ENCODE data around the gene FAR2.
"Not testable (repeated sequence)": the region's sequence is repeated elsewhere in the genome, so short reads cannot be mapped to it uniquely, and the experiment has no call there.

FAR2 gene

GRCh38 chr12:29286081-29286790, 137.2 kb downstream of the FAR2 start:
- DNase-seq, result no peak

GRCh38 chr12:29287622-29288021, 138.5 kb downstream of the FAR2 start:
- DNase-seq, result no peak

- no peak for DNase-seq
These were observed 139.0 kb downstream of the FAR2 start for GRCh38 chr12:29288031-29288430.

GRCh38 chr12:29290475-29290874, 141.4 kb downstream of the FAR2 start:
- DNase-seq, result not testable (repeated sequence)

GRCh38 chr12:29291226-29291625, 142.1 kb downstream of the FAR2 start:
- DNase-seq, result no peak

- no peak for DNase-seq
These were observed 150.6 kb downstream of the FAR2 start for GRCh38 chr12:29299633-29300032.

- DNase-seq, result no peak
These were observed 152.0 kb downstream of the FAR2 start for GRCh38 chr12:29301114-29301513.

- no peak for DNase-seq
These were observed 155.3 kb downstream of the FAR2 start for GRCh38 chr12:29304388-29304787.

GRCh38 chr12:29306266-29306665, 157.2 kb downstream of the FAR2 start:
- DNase-seq, result no peak

GRCh38 chr12:29306682-29307081, 157.6 kb downstream of the FAR2 start:
- DNase-seq, result no peak

- DNase-seq, result peak; percentile 15
These were observed 160.3 kb downstream of the FAR2 start for GRCh38 chr12:29309320-29309902.

GRCh38 chr12:29310899-29311298, 161.8 kb downstream of the FAR2 start:
- no peak for DNase-seq

GRCh38 chr12:29314416-29314815, 165.3 kb downstream of the FAR2 start:
- DNase-seq, result no peak

GRCh38 chr12:29316752-29317151, 167.7 kb downstream of the FAR2 start:
- no peak for DNase-seq

- peak; percentile 88 for DNase-seq
These were observed 168.7 kb downstream of the FAR2 start for GRCh38 chr12:29317556-29318363.

- no peak for DNase-seq
These were observed 171.4 kb downstream of the FAR2 start for GRCh38 chr12:29320295-29321085.

GRCh38 chr12:29322157-29322556, 173.1 kb downstream of the FAR2 start:
- no peak for DNase-seq

GRCh38 chr12:29329411-29329810, 180.3 kb downstream of the FAR2 start:
- DNase-seq, result no peak

GRCh38 chr12:29333178-29333577, 184.1 kb downstream of the FAR2 start:
- no peak for DNase-seq

- no peak for DNase-seq
These were observed 185.9 kb downstream of the FAR2 start for GRCh38 chr12:29334937-29335336.

- DNase-seq, result no peak
These were observed 188.2 kb downstream of the FAR2 start for GRCh38 chr12:29337325-29337724.

- no peak for DNase-seq
These were observed 194.1 kb downstream of the FAR2 start for GRCh38 chr12:29343022-29343799.

All from NCI-H1694 (cell line).